Body of pancreas (tissue), 4 donors: Measurements from ENCODE around the gene FRMD4B. TPM values are rescaled to one million over a fixed set of nuclear protein-coding genes. Genes with fewer than 3 reads are reported as not detected.

Experiments
- ATAC-seq: fragments of 150-250 bp; one replicate; pipeline ENCODE4 v1.9.1; 2016
- DNase-seq, 4 donors: peaks; one replicate each; pipeline ENCODE4 v3.0.0-alpha.2; 2019
- H3K27ac ChIP-seq, 4 donors: fragments of 200-600 bp; sonication (generic); 1 replicate in 3 of 4; 2 replicates in 1 of 4; pipeline versions ENCODE4 v1.5.1 to v1.6.1; 2016 to 2019; ENCODE audit warnings: mild to moderate bottlenecking in 1 of 4, mixed read lengths in 1 of 4, moderate library complexity in 1 of 4
- H3K27me3 ChIP-seq, 2 donors: fragments of 200-600 bp; sonication (generic); one replicate each; pipeline ENCODE4 v1.6.0; 2016; ENCODE audit warnings: mild to moderate bottlenecking in 1 of 2
- H3K36me3 ChIP-seq, 2 donors: fragments of 200-600 bp; sonication (generic); replicated peaks in 1 of 2; 2 replicates each; pipeline ENCODE4 v1.5.1; 2016; ENCODE audit warnings: low read depth in 2 of 2; ENCODE audit not compliant: insufficient read depth in 1 of 2
- H3K4me1 ChIP-seq: fragments of 200-600 bp; sonication (generic); one replicate; pipeline ENCODE4 v1.6.0; 2016
- H3K4me3 ChIP-seq, 2 donors: fragments of 200-600 bp; sonication (generic); 1 replicate in 1 of 2; 2 replicates in 1 of 2; pipeline ENCODE4 v1.5.1; 2016 to 2019
- H3K9me3 ChIP-seq, 3 donors: fragments of 200-600 bp; sonication (generic); 1 replicate in 2 of 3; 2 replicates in 1 of 3; pipeline ENCODE4 v1.5.1; 2016
- CTCF ChIP-seq, 7 experiments: fragments of 450-650 bp in 4 of 7; fragments of 200-600 bp in 3 of 7; sonication (generic) in 3 of 7; IDR thresholded peaks; one replicate each; pipeline ENCODE4 v1.5.1; 2016 to 2019; ENCODE audit warnings: antibody characterized with exemption in 7 of 7
- POLR2A ChIP-seq, 3 donors: fragments of 450-650 bp; IDR thresholded peaks; one replicate each; pipeline ENCODE4 v1.6.1; 2016; ENCODE audit warnings: antibody characterized with exemption in 3 of 3, mild to moderate bottlenecking in 2 of 3
- WGBS, 2 donors: methylation state at CpG; one replicate each; pipeline ENCODE4 v1.1.5; 2017; 5-methylcytosine and 5-hydroxymethylcytosine counted together
- intact Hi-C: fragments of 100-400 bp; cut with DNase I; formaldehyde crosslinking; loops from one replicate; pipeline ENCODE4 v1.15.1; 2023
- total RNA-seq, 2 donors: library from RNA; depleted of rRNA; stranded (reverse); fragments of >200 nt; gene quantifications; one replicate each; pipeline ENCODE4 v1.1.0, GENCODE V29; 2016

Gene FRMD4B
- total RNA-seq, 2 donors from 2014 or later: 7.3 to 14.3 TPM

DNA sequence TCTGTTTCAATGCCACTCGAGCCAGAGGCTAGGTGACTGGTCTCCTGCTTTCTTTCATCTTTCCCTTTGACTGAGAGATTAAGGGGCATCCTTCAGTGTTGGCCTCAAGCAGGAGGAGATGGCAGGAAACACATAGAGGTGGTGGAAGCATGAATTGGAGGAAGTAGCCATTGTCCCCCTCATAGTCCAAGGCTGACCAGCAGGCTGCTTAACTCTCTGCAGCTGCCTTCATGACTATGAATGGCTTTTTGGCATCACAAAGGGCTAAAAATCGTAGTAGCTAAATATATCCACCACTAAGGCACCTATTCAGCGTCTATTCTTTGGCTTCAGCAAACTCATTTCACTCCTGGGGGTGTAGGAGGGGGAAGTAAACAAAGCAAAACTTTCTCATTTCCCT, 7.0 kb upstream of the FRMD4B start:
- Histone ChIP-seq H3K4me1 (no peaks in the 10 kb centered on the region), H3K27ac (no peak overlapping the region), H3K4me3 (no peak overlapping the region), H3K9me3 (no peaks in the 10 kb centered on the region), H3K27me3 (no peaks in the 10 kb centered on the region), H3K36me3 (no peaks in the 10 kb centered on the region)
- WGBS, 2 donors: 51 to 56% methylated on average over 3 of the region's 3 CpGs
- DNase-seq (no peak), ATAC-seq (no peak)
- TF ChIP-seq CTCF (IDR thresholded peaks at IDR 0.05) (no peak), POLR2A (IDR thresholded peaks at IDR 0.05) (no peak)
- intact Hi-C loops: no loop called here

DNA sequence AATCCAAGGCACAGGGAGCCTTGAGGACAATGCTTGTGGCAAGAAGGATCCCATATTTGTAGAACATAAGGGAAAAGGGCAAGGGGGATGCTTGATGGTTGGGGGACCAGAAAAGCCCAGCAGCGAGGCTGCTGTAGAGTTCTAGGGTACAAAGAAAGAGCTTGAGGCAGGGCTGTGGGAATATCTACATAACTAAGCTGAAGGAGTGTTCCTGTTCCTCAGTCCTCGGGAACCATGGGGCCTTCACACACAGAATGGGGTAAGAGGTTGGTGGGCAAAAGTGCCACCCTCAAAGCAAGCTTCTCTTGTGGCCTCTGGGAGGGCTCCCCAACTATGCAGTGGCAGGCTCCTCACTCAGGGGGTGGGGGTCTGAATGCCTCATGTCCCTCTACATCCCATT, 6.5 kb upstream of the FRMD4B start:
- no peak for ATAC-seq
- intact Hi-C loops: no loop called here
- no peaks in the 10 kb centered on the region for H3K27me3 ChIP-seq
- no peak overlapping the region for H3K27ac ChIP-seq
- no peak overlapping the region for H3K4me3 ChIP-seq
- H3K4me1 ChIP-seq: no peaks in the 10 kb centered on the region
- no peaks in the 10 kb centered on the region for H3K36me3 ChIP-seq
- TF ChIP-seq CTCF (IDR thresholded peaks at IDR 0.05) (no peak), POLR2A (IDR thresholded peaks at IDR 0.05) (no peak)
- H3K9me3 ChIP-seq: no peaks in the 10 kb centered on the region
- 78 to 84% methylated on average over 2 of the region's 2 CpGs for WGBS, 2 donors
- DNase-seq: no peak

DNA sequence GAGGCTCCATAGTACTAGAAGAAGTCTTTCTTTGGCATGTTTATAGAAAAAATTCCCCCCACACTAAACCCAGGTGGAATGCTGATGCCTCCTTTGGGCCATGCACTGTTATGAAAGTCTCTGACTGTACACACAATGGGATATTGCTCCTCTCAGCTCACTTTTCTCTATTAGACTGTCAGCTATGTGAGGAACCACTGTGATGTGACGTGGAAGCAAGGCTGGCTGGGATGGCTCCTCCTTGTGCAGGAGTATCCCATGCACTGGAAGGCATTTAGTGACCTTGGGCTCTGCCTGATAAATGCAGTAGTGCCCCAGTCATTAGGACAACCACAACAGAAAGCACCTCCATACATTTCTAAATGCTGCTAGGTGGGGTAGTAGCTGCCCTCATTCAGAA, 5.7 kb upstream of the FRMD4B start:
- Histone ChIP-seq H3K27ac (no peak overlapping the region), H3K27me3 (no peaks in the 10 kb centered on the region), H3K36me3 (no peaks in the 10 kb centered on the region), H3K9me3 (no peaks in the 10 kb centered on the region), H3K4me3 (no peak overlapping the region), H3K4me1 (peaks cover under 1% of the 10 kb centered on the region)
- no peak for TF ChIP-seq CTCF (IDR thresholded peaks at IDR 0.05)
- no peak for TF ChIP-seq POLR2A (IDR thresholded peaks at IDR 0.05)
- ATAC-seq (no peak), DNase-seq (no peak)
- 76 to 83% methylated on average over 1 of the region's 1 CpG for WGBS, 2 donors
- intact Hi-C loops: no loop called here

DNA sequence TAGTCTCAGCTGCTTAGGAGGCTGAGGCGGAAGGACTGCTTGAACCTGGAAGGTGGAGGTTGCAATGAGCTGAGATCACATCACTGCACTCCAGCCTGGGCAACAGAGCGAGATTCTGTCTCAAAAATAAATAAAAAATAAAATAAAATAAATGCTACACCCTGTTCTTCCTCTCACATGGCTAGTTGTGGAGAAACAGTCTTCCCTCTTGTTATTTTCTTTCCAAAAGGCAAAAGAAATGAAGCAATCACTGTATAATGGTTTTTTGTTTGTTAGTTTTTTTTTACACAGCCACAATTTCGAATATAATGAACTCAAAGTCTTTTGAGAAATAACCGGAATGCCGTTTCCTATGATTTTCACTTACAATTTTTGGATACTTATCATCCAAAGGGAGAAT, 4.9 kb upstream of the FRMD4B start:
- Histone ChIP-seq H3K36me3 (no peaks in the 10 kb centered on the region), H3K4me3 (no peak overlapping the region), H3K27ac (no peak overlapping the region), H3K9me3 (no peaks in the 10 kb centered on the region), H3K27me3 (no peaks in the 10 kb centered on the region), H3K4me1 (peaks cover 9% of the 10 kb centered on the region)
- DNase-seq (no peak), ATAC-seq (no peak)
- 76 to 82% methylated on average over 5 of the region's 5 CpGs for WGBS, 2 donors
- TF ChIP-seq POLR2A (IDR thresholded peaks at IDR 0.05) (no peak), CTCF (IDR thresholded peaks at IDR 0.05) (no peak)
- intact Hi-C loops: no loop called here

- H3K27ac ChIP-seq: no peak overlapping the region
- 46 to 47% methylated on average over 4 of the region's 4 CpGs for WGBS, 2 donors
- TF ChIP-seq CTCF (IDR thresholded peaks at IDR 0.05): no peak
- no peak for TF ChIP-seq POLR2A (IDR thresholded peaks at IDR 0.05)
- no peaks in the 10 kb centered on the region for H3K36me3 ChIP-seq
- no peak for ATAC-seq
- H3K4me1 ChIP-seq: peaks cover 14% of the 10 kb centered on the region
- H3K4me3 ChIP-seq: no peak overlapping the region
- H3K9me3 ChIP-seq: no peaks in the 10 kb centered on the region
- intact Hi-C loops: no loop called here
- no peaks in the 10 kb centered on the region for H3K27me3 ChIP-seq
- no peak for DNase-seq
Measured at GRCh38 chr3:69389520-69390248, 3.8 kb upstream of the FRMD4B start.
